ENCODE data around the gene SORL1.

Gene SORL1

GRCh38 chr11:121535129-121535796 lies 83.1 kb downstream of the SORL1 start:
- DNase-seq (ENCODE audit: low spot score), result no peak

- DNase-seq (ENCODE audit: low spot score), result no peak
Measured at GRCh38 chr11:121536126-121536525, 84.0 kb downstream of the SORL1 start.

GRCh38 chr11:121538054-121538453 lies 85.9 kb downstream of the SORL1 start:
- peak; percentile 36 for DNase-seq (ENCODE audit: low spot score)

- no peak for DNase-seq (ENCODE audit: low spot score)
Measured at GRCh38 chr11:121539000-121539399, 86.9 kb downstream of the SORL1 start.

- no peak for DNase-seq (ENCODE audit: low spot score)
Measured at GRCh38 chr11:121540627-121541026, 88.5 kb downstream of the SORL1 start.

- peak; percentile 53 for DNase-seq (ENCODE audit: low spot score)
Measured at GRCh38 chr11:121543836-121544380, 91.8 kb downstream of the SORL1 start.

- DNase-seq (ENCODE audit: low spot score), result no peak
Measured at GRCh38 chr11:121544956-121545355, 92.8 kb downstream of the SORL1 start.

- no peak for DNase-seq (ENCODE audit: low spot score)
Measured at GRCh38 chr11:121547574-121547973, 95.5 kb downstream of the SORL1 start.

- no peak for DNase-seq (ENCODE audit: low spot score)
Measured at GRCh38 chr11:121550247-121551030, 98.3 kb downstream of the SORL1 start.

- DNase-seq (ENCODE audit: low spot score), result no peak
Measured at GRCh38 chr11:121551463-121551862, 99.3 kb downstream of the SORL1 start.

GRCh38 chr11:121552154-121552553 lies 100.0 kb downstream of the SORL1 start:
- DNase-seq (ENCODE audit: low spot score), result no peak

- no peak for DNase-seq (ENCODE audit: low spot score)
Measured at GRCh38 chr11:121552644-121553043, 100.5 kb downstream of the SORL1 start.

GRCh38 chr11:121553389-121553788 lies 101.3 kb downstream of the SORL1 start:
- DNase-seq (ENCODE audit: low spot score), result no peak

- no peak for DNase-seq (ENCODE audit: low spot score)
Measured at GRCh38 chr11:121553806-121554205, 101.7 kb downstream of the SORL1 start.

- DNase-seq (ENCODE audit: low spot score), result no peak
Measured at GRCh38 chr11:121554552-121554951, 102.4 kb downstream of the SORL1 start.

- DNase-seq (ENCODE audit: low spot score), result no peak
Measured at GRCh38 chr11:121555121-121555520, 103.0 kb downstream of the SORL1 start.

GRCh38 chr11:121556937-121557336 lies 104.8 kb downstream of the SORL1 start:
- no peak for DNase-seq (ENCODE audit: low spot score)

- no peak for DNase-seq (ENCODE audit: low spot score)
Measured at GRCh38 chr11:121557348-121557747, 105.2 kb downstream of the SORL1 start.

GRCh38 chr11:121559606-121560200 lies 107.6 kb downstream of the SORL1 start:
- no peak for DNase-seq (ENCODE audit: low spot score)

- no peak for DNase-seq (ENCODE audit: low spot score)
Measured at GRCh38 chr11:121560236-121560635, 108.1 kb downstream of the SORL1 start.

GRCh38 chr11:121561240-121561639 lies 109.1 kb downstream of the SORL1 start:
- DNase-seq (ENCODE audit: low spot score), result no peak

GRCh38 chr11:121561716-121562115 lies 109.6 kb downstream of the SORL1 start:
- DNase-seq (ENCODE audit: low spot score), result no peak

GRCh38 chr11:121563003-121563402 lies 110.9 kb downstream of the SORL1 start:
- no peak for DNase-seq (ENCODE audit: low spot score)

All from germinal center (tissue), 1 donor.